Spinal cord (tissue), 10 donors: ENCODE measurements around the gene CFAP107. TPM values are rescaled to one million over a fixed set of nuclear protein-coding genes. Genes with fewer than 3 reads are reported as not detected.
A peak's percentile ranks its signal among the peaks of the same experiment; 100 is the strongest.
"Not testable (repeated sequence)": the region's sequence is repeated elsewhere in the genome, so short reads cannot be mapped to it uniquely, and the experiment has no call there.

Experiments used
- DNase-seq, 6 donors: peaks; one replicate each; pipeline versions ENCODE4 v3.0.0 to v3.0.0-alpha.2; 2013 to 2015; ENCODE audit warnings: low spot score in 6 of 6, low read depth in 4 of 6
- H3K27ac ChIP-seq: one replicate; pipeline ENCODE4 v1.5.1; 2013; ENCODE audit warnings: low read depth, low read length, control low read depth
- H3K27me3 ChIP-seq: one replicate; pipeline ENCODE4 v1.6.1; 2013; ENCODE audit warnings: low read length; ENCODE audit not compliant: control insufficient read depth, insufficient read depth
- H3K36me3 ChIP-seq: one replicate; pipeline ENCODE4 v1.6.1; 2013; ENCODE audit warnings: low read length; ENCODE audit not compliant: control insufficient read depth, insufficient read depth
- H3K4me1 ChIP-seq: one replicate; pipeline ENCODE4 v1.6.1; 2013; ENCODE audit warnings: low read length; ENCODE audit not compliant: control insufficient read depth, insufficient read depth
- H3K4me3 ChIP-seq: one replicate; pipeline ENCODE4 v1.5.1; 2013; ENCODE audit warnings: low read depth, low read length, control low read depth
- H3K9me3 ChIP-seq: one replicate; pipeline ENCODE4 v1.6.1; 2013; ENCODE audit warnings: low read length; ENCODE audit not compliant: control insufficient read depth, insufficient read depth
- whole genome bisulfite sequencing: methylation state at CpG from one replicate; pipeline ENCODE4 v1.1.5; 2013; ENCODE audit warnings: missing lambda C conversion rate; ENCODE audit not compliant: insufficient coverage; 5-methylcytosine and 5-hydroxymethylcytosine counted together
- polyA plus RNA-seq, 2 donors: library from polyadenylated mRNA; unstranded; fragments of 120-200 nt; gene quantifications; one replicate each; pipeline ENCODE4 v1.2.1, GENCODE V29; 2013; ENCODE audit not compliant: insufficient read length in 2 of 2
- total RNA-seq, 2 donors: library from RNA; depleted of rRNA in 1 of 2; stranded (reverse); fragments of 120-200 nt in 1 of 2; fragments of >200 nt in 1 of 2; gene quantifications; one replicate each; pipeline versions ENCODE4 v1.2.3 to v1.2.4, GENCODE V29; 2013 to 2014
- donor health status: healthy.

The CFAP107 gene
- total and polyA plus RNA-seq, 4 donors, result 0.69 to 7.5 (median 4.6) TPM

DNA sequence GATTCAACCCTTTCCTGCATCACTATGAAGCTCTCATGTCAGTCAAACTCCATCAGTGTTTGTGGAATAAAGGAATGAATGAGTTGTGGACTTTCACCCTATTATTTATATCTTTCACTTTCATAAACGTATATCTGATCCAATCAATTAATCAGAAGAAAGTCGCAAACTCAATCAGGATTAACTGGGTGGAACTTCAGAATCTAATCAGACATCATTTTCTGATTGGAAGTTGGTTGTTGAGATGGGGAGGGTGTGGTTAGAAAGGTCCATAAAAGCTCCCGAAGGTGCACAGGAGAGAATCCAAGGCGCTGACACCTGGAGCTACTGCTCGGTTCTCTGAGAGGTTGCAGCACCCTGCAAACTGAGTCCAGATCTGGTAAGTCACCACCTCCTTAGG lies 27.4 kb downstream of the CFAP107 start, which contains the start of gene PRAMEF12:
TSS of gene PRAMEF12 (plus strand) at position 301 of the 400 bp plus-strand sequence. CDS start 1,130 bp downstream, outside the sequence.
- Histone ChIP-seq H3K36me3 (no peaks in the 10 kb centered on the region), H3K4me1 (no peaks in the 10 kb centered on the region), H3K27ac (no peak within 1 kb of the TSS), H3K27me3 (no peaks in the 10 kb centered on the region), H3K9me3 (no peaks in the 10 kb centered on the region), H3K4me3 (no peak within 1 kb of the TSS)
- 100% methylated on average over 2 of the region's 5 CpGs for WGBS
- no peak for DNase-seq

GRCh38 chr1:12774801-12775345 lies 28.9 kb downstream of the CFAP107 start:
- 92% methylated on average over 4 of the region's 5 CpGs for WGBS
- H3K9me3 ChIP-seq, result no peaks in the 10 kb centered on the region
- H3K27me3 ChIP-seq, result no peaks in the 10 kb centered on the region
- no peaks in the 10 kb centered on the region for H3K4me1 ChIP-seq
- DNase-seq, result no peak
- no peak overlapping the region for H3K27ac ChIP-seq
- no peaks in the 10 kb centered on the region for H3K36me3 ChIP-seq
- H3K4me3 ChIP-seq, result no peak overlapping the region

DNA sequence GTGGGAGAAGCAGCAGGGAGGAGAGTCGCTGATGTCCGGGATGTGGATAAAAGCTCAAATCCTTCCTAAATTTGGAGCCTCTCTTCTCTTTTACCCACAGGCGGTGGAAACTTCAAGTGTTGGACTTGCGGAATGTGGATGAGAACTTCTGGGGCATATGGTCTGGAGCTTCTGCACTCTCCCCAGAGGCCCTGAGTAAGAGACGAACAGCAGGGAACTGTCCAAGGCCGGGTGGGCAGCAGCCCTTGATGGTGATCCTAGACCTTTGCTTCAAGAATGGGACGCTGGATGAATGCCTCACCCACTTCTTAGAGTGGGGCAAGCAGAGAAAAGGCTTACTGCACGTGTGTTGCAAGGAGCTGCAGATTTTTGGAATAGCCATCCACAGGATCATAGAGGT lies 29.4 kb downstream of the CFAP107 start:
- no peak for DNase-seq
- H3K36me3 ChIP-seq, result no peaks in the 10 kb centered on the region
- no peak overlapping the region for H3K27ac ChIP-seq
- WGBS, result 68% methylated on average over 4 of the region's 8 CpGs
- H3K27me3 ChIP-seq, result no peaks in the 10 kb centered on the region
- H3K4me3 ChIP-seq, result no peak overlapping the region
- no peaks in the 10 kb centered on the region for H3K4me1 ChIP-seq
- H3K9me3 ChIP-seq, result no peaks in the 10 kb centered on the region

- DNase-seq, result no peak
- Histone ChIP-seq H3K4me3 (no peak overlapping the region), H3K27me3 (no peaks in the 10 kb centered on the region), H3K36me3 (no peaks in the 10 kb centered on the region), H3K4me1 (no peaks in the 10 kb centered on the region), H3K9me3 (no peaks in the 10 kb centered on the region), H3K27ac (no peak overlapping the region)
- WGBS, result 96% methylated on average over 15 of the region's 15 CpGs
Observed at GRCh38 chr1:12776801-12777557, 31.0 kb downstream of the CFAP107 start.

DNA sequence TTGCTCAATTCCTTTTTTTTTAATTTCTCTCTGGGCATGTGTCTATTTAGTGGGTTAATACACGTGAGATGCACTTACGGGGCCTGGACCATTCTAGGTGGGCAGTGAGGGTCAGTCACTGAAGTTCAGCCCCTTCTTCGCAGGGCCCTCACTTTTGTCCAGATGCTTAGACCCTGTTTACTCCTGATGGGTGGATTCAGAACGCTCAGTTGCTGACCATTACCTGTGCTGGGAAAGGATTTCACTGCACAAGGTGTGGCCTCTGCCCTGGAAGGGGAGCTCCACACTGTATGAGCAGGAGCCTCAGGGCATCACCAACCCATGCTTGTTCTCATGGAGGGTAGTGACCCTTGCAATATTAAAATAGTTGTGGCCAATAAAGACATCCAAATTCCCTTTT lies 32.1 kb downstream of the CFAP107 start:
- Histone ChIP-seq H3K9me3 (no peaks in the 10 kb centered on the region), H3K27me3 (no peaks in the 10 kb centered on the region), H3K4me3 (no peak overlapping the region), H3K4me1 (no peaks in the 10 kb centered on the region), H3K27ac (no peak overlapping the region), H3K36me3 (no peaks in the 10 kb centered on the region)
- no peak for DNase-seq
- 98% methylated on average over 4 of the region's 4 CpGs for WGBS

- Histone ChIP-seq H3K4me1 (no peaks in the 10 kb centered on the region), H3K27me3 (no peaks in the 10 kb centered on the region), H3K9me3 (no peaks in the 10 kb centered on the region), H3K27ac (no peak overlapping the region), H3K4me3 (no peak overlapping the region), H3K36me3 (no peaks in the 10 kb centered on the region)
- DNase-seq, result peak in 1 of 6 donors; percentile 33
- whole genome bisulfite sequencing, result 87% methylated on average over 5 of the region's 6 CpGs
Observed at GRCh38 chr1:12778907-12779306, 32.9 kb downstream of the CFAP107 start.

DNA sequence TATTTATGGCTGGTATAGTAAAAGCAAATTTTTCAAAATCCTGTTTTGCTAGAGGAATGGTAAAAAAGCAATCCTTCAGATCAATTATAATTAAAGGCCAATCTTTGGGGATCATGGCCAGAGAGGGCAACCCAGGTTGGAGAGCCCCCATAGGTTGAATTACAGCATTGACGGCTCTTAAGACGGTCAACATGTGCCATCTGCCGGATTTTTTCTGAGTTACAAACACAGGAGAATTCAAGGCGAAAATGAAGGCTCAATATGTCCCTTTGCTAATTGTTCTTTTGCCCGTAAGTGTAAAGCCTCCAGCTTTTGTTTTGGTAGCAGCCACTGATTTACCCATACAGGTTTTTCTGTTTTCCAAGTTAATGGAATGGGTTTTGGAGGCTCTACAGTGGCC lies 35.5 kb downstream of the CFAP107 start:
- WGBS, result no CpG with 5 or more reads among the region's 5 CpGs

DNA sequence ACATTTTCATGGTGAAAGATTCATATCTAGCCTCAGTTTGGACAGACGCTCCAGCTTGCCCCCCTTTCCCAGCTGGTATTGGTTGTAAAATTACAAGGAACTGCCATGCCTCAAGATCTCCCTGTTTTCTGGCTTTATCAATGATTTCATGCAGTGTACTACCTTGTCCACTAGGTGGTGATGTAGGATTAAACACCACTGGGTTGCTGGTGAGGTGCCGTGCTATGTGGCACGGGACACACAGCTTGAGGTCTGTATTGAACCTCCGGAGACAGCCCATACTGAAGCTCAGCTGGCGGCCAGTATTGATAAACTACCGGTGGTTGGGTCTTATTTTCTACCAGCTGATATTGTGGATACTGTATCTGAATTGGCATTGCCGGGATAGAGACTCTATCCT lies 37.8 kb downstream of the CFAP107 start:
- H3K4me3 ChIP-seq, H3K27me3 ChIP-seq, H3K9me3 ChIP-seq, H3K4me1 ChIP-seq, DNase-seq, H3K36me3 ChIP-seq, H3K27ac ChIP-seq: not testable (repeated sequence)
- WGBS, result 0% methylated on average over 2 of the region's 7 CpGs

More for the DNA sequence above, 35.5 kb downstream of the CFAP107 start:
- DNase-seq, H3K27ac ChIP-seq, H3K4me3 ChIP-seq, H3K9me3 ChIP-seq, H3K36me3 ChIP-seq, H3K4me1 ChIP-seq, H3K27me3 ChIP-seq: not testable (repeated sequence)

- not testable (repeated sequence) for H3K27ac ChIP-seq, H3K9me3 ChIP-seq, H3K36me3 ChIP-seq, H3K4me3 ChIP-seq, H3K4me1 ChIP-seq, DNase-seq, H3K27me3 ChIP-seq
- WGBS, result 91% methylated on average over 5 of the region's 8 CpGs
Observed at GRCh38 chr1:12784729-12785128, 38.7 kb downstream of the CFAP107 start.

DNA sequence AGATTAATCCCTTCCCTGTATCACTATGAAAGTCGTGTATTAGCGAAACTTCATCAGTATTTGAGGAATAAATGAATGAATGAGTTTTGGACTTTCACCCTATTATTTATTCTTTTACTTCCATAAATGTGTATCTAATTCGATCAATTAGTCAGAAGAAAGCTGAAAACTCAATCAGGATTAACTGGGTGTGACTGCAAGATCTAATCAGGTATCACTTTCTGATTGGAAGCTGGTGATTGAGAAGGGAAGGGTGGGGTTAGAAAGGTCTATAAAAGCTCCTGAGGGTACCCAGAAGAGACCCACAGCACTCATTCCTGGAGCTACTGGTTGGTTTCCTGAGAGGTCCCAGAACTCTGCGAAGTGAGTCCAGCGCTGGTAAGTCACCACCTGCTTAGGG lies 45.1 kb downstream of the CFAP107 start, which contains the start of gene PRAMEF1:
TSS of gene PRAMEF1 (plus strand) at position 301 of the 400 bp plus-strand sequence. CDS start 1,831 bp downstream, outside the sequence.
- not testable (repeated sequence) for H3K27ac ChIP-seq, H3K4me1 ChIP-seq, DNase-seq, H3K9me3 ChIP-seq, H3K36me3 ChIP-seq, H3K4me3 ChIP-seq, H3K27me3 ChIP-seq
- no CpG with 5 or more reads among the region's 5 CpGs for WGBS
